A549 (cell line): Measurements from ENCODE around the gene GPR15LG. TPM values are rescaled to one million over a fixed set of nuclear protein-coding genes. Genes with fewer than 3 reads are reported as not detected.

Experiments used
- ATAC-seq, 2 experiments: fragments of 200-7000 bp in 1 of 2; fragments of >200 bp in 1 of 2; cut with Nextera tagmentation in 1 of 2; cut with Tn5 transposase in 1 of 2; 3 replicates each; pipeline versions ENCODE4 v1.8.0 to v1.9.1; 2018 to 2020; ENCODE audit warnings: mild to moderate bottlenecking in 1 of 2, moderate library complexity in 1 of 2
- CTCF ChIA-PET: fragments of 300-600 bp; sonication (Branson Sonifier 250); formaldehyde crosslinking; extraction: SDS; loops from one replicate; lab custom pipeline; 2021; ENCODE audit warnings: antibody characterized with exemption, inconsistent platforms; lab: Yijun Ruan, JAX
- POLR2A ChIA-PET: fragments of 350-600 bp; formaldehyde crosslinking; extraction: SDS; loops from one replicate; lab custom pipeline; 2021; ENCODE audit warnings: antibody characterized with exemption, inconsistent platforms; lab: Yijun Ruan, JAX
- DNase-seq, 2 experiments: peaks; one replicate each; pipeline versions ENCODE4 v3.0.0 to v3.0.0-alpha.2; 2011 to 2016; ENCODE audit warnings: low read depth in 1 of 2, low spot score in 1 of 2
- FAIRE-seq: peaks from 2 replicates; lab custom pipeline; 2011; peaks lifted over from hg19 to GRCh38; lab: Jason Lieb, UNC
- H3K27ac ChIP-seq, 2 experiments: fragments of >200 bp; sonication (Bioruptor Twin); formaldehyde crosslinking; 3 replicates each; pipeline ENCODE4 v1.5.1; 2016 to 2017
- H3K4me1 ChIP-seq: fragments of >200 bp; sonication (Bioruptor Twin); formaldehyde crosslinking; 3 replicates; pipeline ENCODE4 v1.6.1; 2016
- H3K4me2 ChIP-seq: fragments of >200 bp; sonication (Bioruptor Twin); formaldehyde crosslinking; 3 replicates; pipeline ENCODE4 v1.6.1; 2016
- H3K4me3 ChIP-seq: fragments of >200 bp; sonication (Bioruptor Twin); formaldehyde crosslinking; 3 replicates; pipeline ENCODE4 v1.5.1; 2016
- H3K9me3 ChIP-seq: fragments of >200 bp; sonication (Bioruptor Twin); formaldehyde crosslinking; 3 replicates; pipeline ENCODE4 v1.6.1; 2016
- BCL3 ChIP-seq: fragments of >200 bp; sonication (Bioruptor Twin); formaldehyde crosslinking; IDR thresholded peaks from 3 replicates; pipeline ENCODE4 v1.6.1; 2016
- BHLHE40 ChIP-seq: IDR thresholded peaks from 2 replicates; pipeline ENCODE4 v1.6.1; 2012; ENCODE audit warnings: low read depth, low read length, inconsistent platforms
- CBX2 ChIP-seq: fragments of 200-600 bp; sonication (generic); IDR thresholded peaks from 2 replicates; pipeline ENCODE4 v1.6.1; 2016; ENCODE audit warnings: low read depth, mild to moderate bottlenecking, borderline replicate concordance
- CBX8 ChIP-seq: fragments of 200-600 bp; sonication (generic); IDR thresholded peaks from 2 replicates; pipeline ENCODE4 v1.6.1; 2016
- CEBPB ChIP-seq, 2 experiments: fragments of >200 bp in 1 of 2; sonication (Bioruptor Twin) in 1 of 2; formaldehyde crosslinking in 1 of 2; IDR thresholded peaks; 2 replicates each; pipeline ENCODE4 v1.6.1; 2012 to 2016
- CHD2 ChIP-seq: fragments of 150-350 bp; IDR thresholded peaks from 2 replicates; pipeline ENCODE4 v1.6.1; 2014; ENCODE audit warnings: low read length; ENCODE audit not compliant: partially characterized antibody
- E2F6 ChIP-seq: IDR thresholded peaks from 2 replicates; pipeline ENCODE4 v1.6.1; 2012; ENCODE audit warnings: low read depth, borderline replicate concordance
- EHF ChIP-seq: fragments of 250-450 bp; sonication (Bioruptor Pico); IDR thresholded peaks from 2 replicates; pipeline ENCODE4 v1.5.0; 2020; ENCODE audit warnings: mild to moderate bottlenecking
- ESRRA ChIP-seq: fragments of 150-350 bp; IDR thresholded peaks from 2 replicates; pipeline ENCODE4 v1.6.1; 2014; ENCODE audit warnings: mild to moderate bottlenecking, low read length, borderline replicate concordance
- FOSB ChIP-seq: fragments of 250-450 bp; sonication (Bioruptor Pico); IDR thresholded peaks from 2 replicates; pipeline ENCODE4 v1.5.0; 2020; ENCODE audit warnings: mild to moderate bottlenecking, moderate library complexity
- GATA3 ChIP-seq: IDR thresholded peaks from 2 replicates; pipeline ENCODE4 v1.6.1; 2012; ENCODE audit warnings: borderline replicate concordance
- HDAC2 ChIP-seq: fragments of 200-600 bp; sonication (generic); IDR thresholded peaks from 2 replicates; pipeline ENCODE4 v1.6.1; 2016
- JUNB ChIP-seq: fragments of >200 bp; sonication (Bioruptor Twin); formaldehyde crosslinking; IDR thresholded peaks from 2 replicates; pipeline ENCODE4 v1.6.1; 2016
- MAX ChIP-seq: IDR thresholded peaks from 2 replicates; pipeline ENCODE4 v1.6.1; 2012
- MYC ChIP-seq: IDR thresholded peaks from 2 replicates; pipeline ENCODE4 v1.6.1; 2012; ENCODE audit warnings: mild to moderate bottlenecking, inconsistent platforms, low read length, improper control_type of control experiment, borderline replicate concordance
- NPAS2 ChIP-seq: fragments of 250-450 bp; sonication (Bioruptor Pico); IDR thresholded peaks from 2 replicates; pipeline ENCODE4 v1.8.0; 2022; ENCODE audit warnings: mild to moderate bottlenecking, moderate library complexity, borderline replicate concordance
- NR3C1 ChIP-seq: fragments of >200 bp; sonication (Bioruptor Twin); formaldehyde crosslinking; IDR thresholded peaks from 3 replicates; pipeline ENCODE4 v1.6.1; 2017
- RAD21 ChIP-seq, 2 experiments: fragments of >200 bp in 1 of 2; sonication (Bioruptor Twin) in 1 of 2; formaldehyde crosslinking in 1 of 2; IDR thresholded peaks in 1 of 2; conservative IDR thresholded peaks in 1 of 2; 2 replicates in 1 of 2; 3 replicates in 1 of 2; pipeline ENCODE4 v1.6.1; 2012 to 2018; ENCODE audit warnings: inconsistent platforms in 1 of 2
- RARB ChIP-seq: fragments of 250-450 bp; sonication (Bioruptor Pico); IDR thresholded peaks from 2 replicates; pipeline ENCODE4 v1.8.0; 2021; ENCODE audit warnings: mild to moderate bottlenecking, moderate library complexity
- RCOR1 ChIP-seq: fragments of 150-350 bp; IDR thresholded peaks from 2 replicates; pipeline ENCODE4 v1.6.1; 2014; ENCODE audit warnings: antibody characterized with exemption, low read length, low read depth
- USF2 ChIP-seq: fragments of 450-650 bp; IDR thresholded peaks from 2 replicates; pipeline ENCODE4 v1.6.1; 2014; ENCODE audit warnings: antibody characterized with exemption
- ZC3H11A ChIP-seq: fragments of 450-650 bp; IDR thresholded peaks from 2 replicates; pipeline ENCODE4 v1.6.1; 2014; ENCODE audit warnings: antibody characterized with exemption, mild to moderate bottlenecking
- ZFP36 ChIP-seq: fragments of 450-650 bp; IDR thresholded peaks from 2 replicates; pipeline ENCODE4 v1.6.1; 2014; ENCODE audit warnings: borderline replicate concordance; ENCODE audit not compliant: partially characterized antibody
- ZSCAN20 ChIP-seq: fragments of 250-450 bp; sonication (Bioruptor Pico); IDR thresholded peaks from 2 replicates; pipeline ENCODE4 v1.8.0; 2022; ENCODE audit warnings: mild to moderate bottlenecking, moderate library complexity
- WGBS: methylation state at CpG from one replicate; pipeline ENCODE4 v1.1.6; 2017; ENCODE audit errors: missing lambda C conversion rate; 5-methylcytosine and 5-hydroxymethylcytosine counted together
- polyA plus RNA-seq, 4 experiments: library from polyadenylated mRNA; depleted of rRNA in 3 of 4; stranded (reverse); fragments of >200 nt; fragmentation: RNase III in 1 of 4; extraction: RNeasy Plus Mini Kit Qiagen cat#74134 plus additional on column Dnase treatment in 1 of 4; gene quantifications; 2 replicates in 3 of 4; 3 replicates in 1 of 4; pipeline ENCODE4 v1.2.3, GENCODE V29; 2011 to 2017
- TF ChIP-seq, protein P1 (sequence below): fragments of >200 bp; sonication (Bioruptor Twin); formaldehyde crosslinking; IDR thresholded peaks from 3 replicates; pipeline ENCODE4 v1.5.1; 2016
- TF ChIP-seq, protein P2 (sequence below): fragments of 250-450 bp; sonication (Bioruptor Pico); IDR thresholded peaks from 2 replicates; pipeline ENCODE4 v1.5.0; 2020; ENCODE audit warnings: low read depth, mild to moderate bottlenecking, moderate library complexity
- TF ChIP-seq, protein P3 (sequence below): fragments of 250-450 bp; sonication (Bioruptor Pico); IDR thresholded peaks from 2 replicates; pipeline ENCODE4 v1.5.0; 2021; ENCODE audit warnings: mild to moderate bottlenecking, moderate library complexity, borderline replicate concordance
- TF ChIP-seq, protein P4 (sequence below): fragments of 150-350 bp; IDR thresholded peaks from 2 replicates; pipeline ENCODE4 v1.6.1; 2014; ENCODE audit warnings: low read depth, mild to moderate bottlenecking, low read length

The GPR15LG gene
- polyA plus RNA-seq, 2 of the 4 experiments (the other 2 are of a cell fraction), result not detected

GRCh38 chr10:84230359-84230758, 56.8 kb downstream of the GPR15LG start:
- ChIA-PET CTCF (no interaction called here), POLR2A (no interaction called here)
- no peak overlapping the region for H3K4me3 ChIP-seq
- no peak for DNase-seq
- ATAC-seq, result no peak
- TF ChIP-seq HDAC2, result no peak
- no peak for TF ChIP-seq E2F6
- TF ChIP-seq MAX, result no peak
- no peak for TF ChIP-seq FOSB
- no peak for TF ChIP-seq RCOR1
- TF ChIP-seq ESRRA, result no peak
- TF ChIP-seq JUNB, result no peak
- TF ChIP-seq ZFP36, result no peak
- TF ChIP-seq, protein P1, sequence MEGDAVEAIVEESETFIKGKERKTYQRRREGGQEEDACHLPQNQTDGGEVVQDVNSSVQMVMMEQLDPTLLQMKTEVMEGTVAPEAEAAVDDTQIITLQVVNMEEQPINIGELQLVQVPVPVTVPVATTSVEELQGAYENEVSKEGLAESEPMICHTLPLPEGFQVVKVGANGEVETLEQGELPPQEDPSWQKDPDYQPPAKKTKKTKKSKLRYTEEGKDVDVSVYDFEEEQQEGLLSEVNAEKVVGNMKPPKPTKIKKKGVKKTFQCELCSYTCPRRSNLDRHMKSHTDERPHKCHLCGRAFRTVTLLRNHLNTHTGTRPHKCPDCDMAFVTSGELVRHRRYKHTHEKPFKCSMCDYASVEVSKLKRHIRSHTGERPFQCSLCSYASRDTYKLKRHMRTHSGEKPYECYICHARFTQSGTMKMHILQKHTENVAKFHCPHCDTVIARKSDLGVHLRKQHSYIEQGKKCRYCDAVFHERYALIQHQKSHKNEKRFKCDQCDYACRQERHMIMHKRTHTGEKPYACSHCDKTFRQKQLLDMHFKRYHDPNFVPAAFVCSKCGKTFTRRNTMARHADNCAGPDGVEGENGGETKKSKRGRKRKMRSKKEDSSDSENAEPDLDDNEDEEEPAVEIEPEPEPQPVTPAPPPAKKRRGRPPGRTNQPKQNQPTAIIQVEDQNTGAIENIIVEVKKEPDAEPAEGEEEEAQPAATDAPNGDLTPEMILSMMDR, result no peak
- no peak for TF ChIP-seq CBX2
- TF ChIP-seq RAD21 (conservative IDR thresholded peaks at IDR 0.05 in 1 of 2, IDR thresholded peaks at IDR 0.05 in 1 of 2), result no peak
- TF ChIP-seq GATA3, result no peak
- TF ChIP-seq MYC, result no peak
- no peak for TF ChIP-seq BHLHE40
- TF ChIP-seq, protein P2, sequence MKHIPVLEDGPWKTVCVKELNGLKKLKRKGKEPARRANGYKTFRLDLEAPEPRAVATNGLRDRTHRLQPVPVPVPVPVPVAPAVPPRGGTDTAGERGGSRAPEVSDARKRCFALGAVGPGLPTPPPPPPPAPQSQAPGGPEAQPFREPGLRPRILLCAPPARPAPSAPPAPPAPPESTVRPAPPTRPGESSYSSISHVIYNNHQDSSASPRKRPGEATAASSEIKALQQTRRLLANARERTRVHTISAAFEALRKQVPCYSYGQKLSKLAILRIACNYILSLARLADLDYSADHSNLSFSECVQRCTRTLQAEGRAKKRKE (CRISPR knock-in tag), result no peak
- H3K4me1 ChIP-seq, result no peaks in the 10 kb centered on the region
- no peak overlapping the region for H3K4me2 ChIP-seq
- WGBS, result 0% methylated on average over 1 of the region's 1 CpG
- H3K9me3 ChIP-seq, result no peaks in the 10 kb centered on the region
- H3K27ac ChIP-seq, result no peak overlapping the region
- no peak for FAIRE-seq

DNA sequence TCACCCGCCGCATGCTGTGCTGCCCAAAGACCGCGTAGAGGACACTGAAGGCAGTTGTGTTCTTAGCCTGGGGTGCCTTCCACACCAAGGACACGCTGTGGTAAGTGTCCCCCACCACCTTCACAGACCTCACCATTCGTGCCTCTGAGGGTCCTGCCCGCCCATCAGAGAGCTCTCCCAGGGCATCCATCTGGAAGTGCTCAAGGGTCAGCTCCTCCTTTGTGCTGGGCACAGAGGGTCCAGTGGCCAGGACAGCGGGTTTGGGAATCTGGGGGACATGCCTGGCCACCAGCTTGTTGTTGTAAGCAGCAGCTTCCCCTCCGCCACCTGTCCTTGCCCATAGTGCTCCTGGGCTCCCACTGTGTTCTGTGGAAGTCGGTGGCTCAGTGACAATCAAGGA, 58.8 kb downstream of the GPR15LG start:
- Histone ChIP-seq H3K4me3 (no peak overlapping the region), H3K4me2 (no peak overlapping the region), H3K9me3 (no peaks in the 10 kb centered on the region), H3K4me1 (no peaks in the 10 kb centered on the region), H3K27ac (no peak overlapping the region)
- no peak for DNase-seq
- WGBS, result 17% methylated on average over 10 of the region's 10 CpGs
- ChIA-PET POLR2A (interaction anchor here (0.5 kb wide), 1 partner anchor 1272 kb away, joined by 6 read pairs; no protein-coding TSS in a partner anchor), CTCF (interaction anchor here (0.6 to 2.1 kb wide), 5 partner anchors 15 to 531 kb away, joined by 3 to 8 read pairs (median 3); no protein-coding TSS in a partner anchor)
- TF ChIP-seq, protein P3, sequence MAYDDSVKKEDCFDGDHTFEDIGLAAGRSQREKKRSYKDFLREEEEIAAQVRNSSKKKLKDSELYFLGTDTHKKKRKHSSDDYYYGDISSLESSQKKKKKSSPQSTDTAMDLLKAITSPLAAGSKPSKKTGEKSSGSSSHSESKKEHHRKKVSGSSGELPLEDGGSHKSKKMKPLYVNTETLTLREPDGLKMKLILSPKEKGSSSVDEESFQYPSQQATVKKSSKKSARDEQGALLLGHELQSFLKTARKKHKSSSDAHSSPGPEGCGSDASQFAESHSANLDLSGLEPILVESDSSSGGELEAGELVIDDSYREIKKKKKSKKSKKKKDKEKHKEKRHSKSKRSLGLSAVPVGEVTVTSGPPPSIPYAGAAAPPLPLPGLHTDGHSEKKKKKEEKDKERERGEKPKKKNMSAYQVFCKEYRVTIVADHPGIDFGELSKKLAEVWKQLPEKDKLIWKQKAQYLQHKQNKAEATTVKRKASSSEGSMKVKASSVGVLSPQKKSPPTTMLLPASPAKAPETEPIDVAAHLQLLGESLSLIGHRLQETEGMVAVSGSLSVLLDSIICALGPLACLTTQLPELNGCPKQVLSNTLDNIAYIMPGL (CRISPR knock-in tag), result no peak
- TF ChIP-seq MAX (no peak), ZC3H11A (no peak), ZSCAN20 (CRISPR knock-in tag) (no peak), USF2 (no peak), NR3C1 (no peak), CBX8 (no peak), EHF (no peak), NPAS2 (no peak), HDAC2 (no peak), MYC (no peak), RARB (CRISPR knock-in tag) (no peak), CHD2 (no peak), BHLHE40 (no peak), CEBPB (IDR thresholded peaks at IDR 0.05) (no peak), BCL3 (no peak)
- TF ChIP-seq, protein P2 (CRISPR knock-in tag), result no peak
- TF ChIP-seq, protein P4, sequence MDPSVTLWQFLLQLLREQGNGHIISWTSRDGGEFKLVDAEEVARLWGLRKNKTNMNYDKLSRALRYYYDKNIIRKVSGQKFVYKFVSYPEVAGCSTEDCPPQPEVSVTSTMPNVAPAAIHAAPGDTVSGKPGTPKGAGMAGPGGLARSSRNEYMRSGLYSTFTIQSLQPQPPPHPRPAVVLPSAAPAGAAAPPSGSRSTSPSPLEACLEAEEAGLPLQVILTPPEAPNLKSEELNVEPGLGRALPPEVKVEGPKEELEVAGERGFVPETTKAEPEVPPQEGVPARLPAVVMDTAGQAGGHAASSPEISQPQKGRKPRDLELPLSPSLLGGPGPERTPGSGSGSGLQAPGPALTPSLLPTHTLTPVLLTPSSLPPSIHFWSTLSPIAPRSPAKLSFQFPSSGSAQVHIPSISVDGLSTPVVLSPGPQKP, result no peak
- FAIRE-seq, result no peak
- ATAC-seq, result no peak
